ENCODE data around the gene FAXDC2.
"Not testable (repeated sequence)": the region's sequence is repeated elsewhere in the genome, so short reads cannot be mapped to it uniquely, and the experiment has no call there.

The FAXDC2 gene

DNA sequence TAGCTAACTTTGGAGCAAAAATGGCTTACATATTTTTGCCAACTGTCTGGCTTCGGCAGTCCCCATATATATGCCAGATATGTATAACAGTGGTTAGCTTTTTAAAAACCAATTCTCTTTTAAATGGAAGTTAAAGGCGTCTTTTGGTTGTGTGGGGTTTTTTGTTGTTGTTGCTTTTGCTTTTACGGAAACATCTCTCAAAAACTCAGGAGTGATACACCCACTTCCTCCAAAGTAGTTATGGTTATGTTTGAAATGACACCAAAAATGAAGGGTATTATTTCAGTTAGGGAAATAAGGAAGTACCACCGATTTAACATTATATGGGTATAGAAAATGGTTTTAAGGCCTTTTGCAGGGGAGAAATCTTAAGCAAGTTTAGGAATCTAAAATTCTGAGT is 10.4 kb upstream of the FAXDC2 start:
- no peak for DNase-seq

DNA sequence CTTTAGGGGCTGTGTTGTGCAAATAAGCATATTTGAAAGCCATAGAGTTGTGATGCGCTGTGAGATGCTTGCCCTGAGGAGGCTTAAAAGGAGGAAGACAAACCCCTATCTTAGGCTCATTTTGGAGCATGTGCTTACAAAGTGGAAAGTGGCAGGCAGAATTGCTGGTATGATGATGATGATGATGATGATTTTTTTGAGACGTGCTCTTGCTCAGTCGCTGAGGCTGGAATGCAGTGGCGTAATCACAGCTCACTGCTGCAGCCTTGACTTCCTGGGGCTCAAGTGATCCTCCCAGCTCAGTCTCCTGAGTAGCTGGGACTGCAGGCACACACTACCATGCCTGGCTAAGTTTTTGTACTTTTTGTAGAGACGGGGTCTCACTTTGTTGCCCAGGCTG is 9.7 kb upstream of the FAXDC2 start:
- DNase-seq, result peak in 1 of 2 donors; percentile 19

DNA sequence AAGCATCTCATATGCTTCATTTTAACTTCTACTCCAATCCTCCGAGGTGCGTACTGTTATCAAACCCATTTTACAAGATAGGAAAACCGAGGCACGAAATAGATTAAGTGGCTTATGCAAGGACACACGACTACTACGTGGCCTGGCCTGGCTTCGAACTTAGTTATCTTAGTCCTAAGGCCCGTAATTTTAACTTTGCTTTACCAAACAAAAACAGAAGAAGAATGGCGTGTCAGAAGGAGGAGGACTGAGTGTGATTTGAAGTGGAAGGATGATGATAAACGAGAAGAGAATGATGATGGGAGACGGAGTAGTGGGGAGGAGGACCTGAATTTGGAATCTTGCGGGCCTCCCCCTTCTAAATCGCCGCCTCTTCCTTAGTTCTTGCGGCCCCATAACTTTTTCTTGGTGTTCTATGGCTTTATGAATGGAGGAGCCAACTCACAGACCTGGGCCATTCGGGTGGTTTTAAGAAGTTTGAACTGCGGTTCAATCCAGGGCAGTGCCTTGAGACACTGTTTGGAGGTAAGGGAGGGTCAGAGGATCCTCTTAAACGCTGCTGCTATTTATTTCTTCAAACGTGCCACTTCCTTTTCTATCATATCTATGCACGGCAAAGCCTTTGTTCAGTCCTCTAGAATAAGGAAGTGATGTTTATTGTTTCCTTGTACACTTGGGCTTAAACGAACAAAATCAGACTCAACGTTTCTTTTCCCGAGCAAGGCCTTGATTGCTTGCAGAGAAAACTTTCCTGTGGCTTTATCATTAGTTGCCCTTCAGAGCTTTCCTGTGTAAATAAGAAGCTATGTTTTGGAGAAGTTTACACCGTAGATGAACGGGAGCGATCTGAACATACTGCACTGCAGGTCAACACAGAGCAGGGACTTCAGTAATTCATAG is 8.8 kb upstream of the FAXDC2 start:
- DNase-seq, result no peak

- DNase-seq, result peak; percentile 97 to 98
These were observed 8.0 kb upstream of the FAXDC2 start, which contains the start of gene CNOT8 for GRCh38 chr5:154858297-154858971. Gene CNOT8, plus strand, starts transcription at chr5:154858627. Its CDS starts 4,652 bp downstream, at chr5:154863279.

GRCh38 chr5:154857530-154858296 is 7.3 kb upstream of the FAXDC2 start:
- DNase-seq, result peak; percentile 84 to 86

DNA sequence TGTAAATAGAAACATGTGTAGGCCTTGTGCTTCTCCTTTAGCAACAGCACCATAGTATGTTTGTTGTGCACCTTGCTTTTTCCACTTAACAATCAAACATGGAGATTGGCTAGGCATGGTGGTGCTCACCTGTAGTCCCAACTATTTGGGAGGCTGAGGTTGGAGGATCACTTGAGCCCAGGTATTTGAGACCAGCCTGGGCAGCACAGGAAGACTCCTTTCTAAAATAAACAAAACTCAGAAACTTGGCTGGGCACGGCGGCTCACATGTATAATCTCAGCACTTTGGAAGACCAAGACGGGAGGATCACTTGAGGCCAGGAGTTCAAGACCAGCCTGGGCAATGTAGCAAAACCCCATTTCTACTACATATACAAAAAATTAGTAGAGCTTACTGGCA is 948 bp upstream of the FAXDC2 start:
- DNase-seq, result no peak

DNA sequence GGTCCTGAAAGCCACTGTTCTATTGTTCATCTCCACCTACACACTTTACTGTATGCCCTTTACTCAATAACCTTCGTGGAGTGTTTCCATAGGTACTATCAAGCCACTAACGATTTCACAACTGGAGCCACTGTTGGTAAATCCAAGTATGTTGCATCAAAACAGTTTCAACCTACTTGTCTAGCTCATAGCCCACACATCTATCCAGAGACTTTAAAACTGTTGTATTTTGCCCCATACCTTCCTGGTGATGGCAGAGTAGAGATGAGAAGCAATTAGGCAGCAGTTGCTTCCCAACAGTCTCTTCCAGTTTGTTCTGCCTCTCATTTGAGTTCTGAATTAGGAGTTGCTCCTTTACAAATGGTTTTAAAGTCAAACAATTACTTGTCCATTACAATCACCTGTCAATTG is 607 bp downstream of the FAXDC2 start:
- no peak for DNase-seq

DNA sequence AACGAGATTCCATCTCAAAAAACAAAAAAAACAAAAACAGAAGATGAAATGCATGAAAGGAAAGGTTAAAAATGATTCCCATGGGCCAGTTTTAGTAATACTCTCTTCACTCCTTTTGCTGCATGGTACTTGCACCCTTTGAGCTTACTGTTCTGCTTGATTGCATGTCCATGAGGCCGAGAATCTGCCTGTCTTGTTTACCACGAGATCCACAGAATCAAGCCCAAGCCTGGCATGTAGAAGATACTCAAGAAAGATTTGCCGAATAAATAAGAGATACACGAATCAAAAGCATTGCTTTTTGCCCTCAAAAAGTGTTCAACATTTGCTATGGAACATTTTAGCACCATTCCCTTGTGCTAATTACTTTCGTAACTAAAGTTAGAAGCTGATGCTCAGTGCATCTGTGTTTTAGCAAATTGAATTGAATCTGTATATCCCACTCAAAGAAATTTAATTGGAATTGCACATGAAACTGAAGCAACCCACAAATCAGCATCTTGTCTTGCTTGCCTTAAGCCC is 1.1 kb downstream of the FAXDC2 start:
- DNase-seq, result no peak

DNA sequence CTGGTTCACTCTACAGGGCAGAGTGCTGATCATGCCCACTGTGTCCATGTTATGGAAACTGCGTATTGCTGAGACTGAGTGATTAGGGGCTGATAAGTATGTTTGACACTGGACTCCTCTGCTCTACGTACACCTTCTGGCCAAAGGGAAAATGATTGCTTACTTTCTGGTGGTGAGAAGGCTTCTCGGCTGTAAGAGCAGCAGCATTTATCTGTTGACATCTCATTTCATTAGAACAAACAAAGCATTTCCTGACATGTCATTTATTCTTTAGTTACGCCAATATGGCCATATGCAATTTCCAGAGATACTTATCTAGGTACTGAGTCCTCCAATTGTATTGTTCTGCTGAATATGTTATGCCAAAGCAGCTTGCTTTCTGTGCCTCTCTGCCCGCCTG is 5.6 kb downstream of the FAXDC2 start:
- DNase-seq, result no peak

DNA sequence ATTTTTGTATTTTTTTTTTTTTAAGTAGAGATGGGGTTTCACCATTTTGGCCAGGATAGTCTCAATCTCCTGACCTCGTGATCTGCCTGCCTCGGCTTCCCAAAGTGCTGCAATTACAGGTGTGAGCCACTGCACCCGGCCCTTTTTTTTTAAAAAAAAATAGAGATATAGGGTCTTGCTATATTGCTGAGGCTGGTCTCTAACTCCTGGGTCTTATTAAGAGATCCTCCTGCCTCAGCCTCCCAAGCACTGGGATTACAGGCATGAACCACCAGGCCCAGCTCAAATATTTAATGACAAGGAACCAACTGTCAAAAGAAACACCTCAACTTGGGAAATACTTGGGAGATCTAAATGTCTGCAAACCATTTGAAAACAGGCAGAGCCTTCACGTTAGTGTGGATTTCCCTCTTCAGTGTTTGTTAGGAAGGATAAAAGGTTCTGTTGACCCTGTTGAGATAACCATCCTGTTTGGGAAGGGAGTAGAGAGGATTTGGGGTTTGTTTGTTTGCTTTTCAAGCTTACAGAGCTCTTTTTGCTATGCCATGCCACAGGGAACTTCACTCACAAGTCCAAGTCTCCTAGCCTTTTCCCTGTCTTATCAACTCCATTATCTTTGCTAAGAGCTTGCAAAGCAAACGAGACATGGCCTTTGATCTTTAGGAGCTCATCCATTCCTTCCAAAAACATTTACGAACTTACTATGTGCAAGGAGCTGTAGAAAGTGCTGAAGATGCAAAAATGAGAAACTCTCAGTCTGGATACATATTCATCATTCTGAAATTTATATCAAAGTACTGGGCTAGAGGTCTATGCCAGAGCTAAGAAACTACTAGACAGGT is 7.5 kb downstream of the FAXDC2 start:
- no peak for DNase-seq

DNA sequence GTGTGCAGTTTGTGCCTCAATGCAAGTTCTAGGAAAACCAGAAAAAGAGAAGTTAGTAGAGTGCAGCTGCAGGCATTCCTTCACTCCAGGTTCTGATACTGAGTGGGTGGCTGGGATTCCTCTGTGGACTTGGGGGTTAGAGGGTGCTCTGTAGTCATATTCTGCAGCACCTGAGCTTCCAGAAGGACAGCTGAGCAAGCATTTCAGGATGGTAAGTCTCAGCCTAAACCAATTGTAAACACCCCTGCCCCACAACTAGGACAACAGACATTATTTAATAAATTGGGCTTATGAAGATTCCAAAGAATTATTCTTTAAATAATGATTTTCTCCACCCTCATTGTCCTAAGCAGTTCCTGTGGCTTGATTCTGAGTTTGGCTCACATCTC is 9.1 kb downstream of the FAXDC2 start:
- no peak for DNase-seq

DNA sequence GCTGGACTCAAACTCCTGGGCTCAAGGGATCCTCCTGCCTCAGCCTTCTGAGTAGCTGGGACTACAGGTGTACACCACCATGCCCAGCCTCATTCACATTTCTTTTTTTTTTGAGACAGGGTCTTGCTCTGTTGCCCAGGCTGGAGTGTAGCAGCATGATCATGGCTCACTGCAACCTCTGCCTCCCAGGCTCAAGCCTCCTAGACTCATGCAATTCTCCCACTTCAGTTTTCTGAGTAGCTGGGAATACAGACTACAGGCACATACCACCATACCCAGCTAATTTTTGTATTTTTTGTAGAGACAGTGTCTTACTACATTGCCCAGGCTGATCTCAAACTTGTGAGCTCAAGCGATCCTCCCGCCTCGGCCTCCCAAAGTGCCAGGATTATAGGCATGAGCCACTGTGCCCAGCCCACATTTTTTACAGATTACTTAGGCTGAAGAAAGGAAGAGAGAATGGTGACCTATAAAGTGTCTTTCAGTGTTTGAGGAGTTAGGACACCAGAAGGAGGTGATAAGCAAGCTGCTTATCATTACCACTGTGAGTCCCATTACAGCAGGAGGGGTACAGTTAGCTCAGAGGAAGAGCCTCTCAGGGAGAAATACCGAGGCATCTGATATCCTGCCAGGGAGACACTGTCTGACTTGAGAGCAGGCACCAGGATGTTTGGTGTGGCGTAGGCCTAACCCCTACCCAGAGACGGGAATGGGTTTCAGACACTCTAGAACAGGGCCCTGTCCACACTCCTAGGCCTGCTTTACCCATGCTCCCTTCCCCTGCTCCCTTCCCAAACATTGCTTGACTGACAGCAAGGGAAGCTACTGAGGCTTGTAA is 9.7 kb downstream of the FAXDC2 start:
- no peak for DNase-seq

GRCh38 chr5:154837009-154837901 is 13.1 kb downstream of the FAXDC2 start:
- DNase-seq, result no peak

DNA sequence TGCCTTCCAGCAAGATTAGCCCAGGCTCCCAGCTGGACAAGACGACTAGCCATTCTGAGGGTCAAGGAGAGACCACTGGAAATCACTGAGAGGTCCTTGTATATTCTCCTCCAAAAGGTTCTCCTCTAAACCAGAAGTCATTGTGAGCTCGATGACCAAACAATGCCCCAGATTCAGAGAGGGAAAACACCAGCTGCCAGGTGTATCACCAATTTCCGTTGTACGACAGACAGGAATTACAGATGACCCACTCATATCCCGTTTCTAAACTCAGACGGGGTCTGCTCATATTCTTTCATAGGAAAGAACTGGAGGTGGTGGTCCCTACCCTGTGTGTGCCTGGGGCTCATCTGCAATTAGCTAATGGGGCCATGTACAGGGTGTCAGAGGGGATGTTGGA is 14.2 kb downstream of the FAXDC2 start:
- no peak for DNase-seq

DNA sequence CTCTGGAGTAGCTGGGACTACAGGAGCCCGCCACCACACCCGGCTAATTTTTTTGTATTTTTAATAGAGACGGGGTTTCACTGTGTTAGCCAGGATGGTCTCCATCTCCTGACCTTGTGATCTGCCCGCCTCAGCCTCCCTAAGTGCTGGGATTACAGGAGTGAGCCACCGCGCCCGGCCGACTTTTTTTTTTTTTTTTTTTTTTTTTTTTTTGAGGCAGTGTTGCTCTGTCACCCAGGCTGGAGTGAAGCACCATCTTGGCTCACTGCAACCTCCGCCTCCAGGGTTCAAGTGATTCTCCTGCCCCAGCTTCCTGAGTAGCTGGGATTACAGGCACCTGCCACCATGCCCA is 14.7 kb downstream of the FAXDC2 start:
- not testable (repeated sequence) for DNase-seq

- DNase-seq, result no peak
These were observed 16.4 kb downstream of the FAXDC2 start for GRCh38 chr5:154834053-154834452.

- DNase-seq, result not testable (repeated sequence)
These were observed 17.6 kb downstream of the FAXDC2 start for GRCh38 chr5:154832804-154833203.

GRCh38 chr5:154831451-154831850 is 19.0 kb downstream of the FAXDC2 start:
- no peak for DNase-seq

DNA sequence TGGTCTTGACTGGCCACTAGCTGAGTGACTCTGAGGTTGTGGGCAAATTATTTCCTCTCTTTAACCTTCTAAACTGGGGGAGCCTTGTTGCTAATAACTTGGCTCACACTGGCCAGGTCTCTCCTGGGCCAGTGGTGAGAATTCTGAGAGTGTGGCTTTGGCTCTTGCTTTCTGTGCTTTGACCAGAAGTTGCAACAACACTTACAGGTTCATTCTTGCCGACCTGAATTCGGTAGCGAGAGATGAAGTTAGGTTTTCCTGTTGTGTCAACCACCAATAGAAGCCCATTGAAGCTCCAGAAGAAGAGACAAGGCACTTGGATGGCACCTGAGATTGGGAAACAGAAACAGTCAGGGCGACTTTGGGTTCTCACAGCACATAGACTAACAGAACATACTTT is 19.8 kb downstream of the FAXDC2 start:
- no peak for DNase-seq

- no peak for DNase-seq
These were observed 20.2 kb downstream of the FAXDC2 start for GRCh38 chr5:154830219-154830595.

Data from stimulated activated CD4-positive, alpha-beta T cell treated with anti-CD3 and anti-CD28 coated beads, Interleukin-2, amount 100 ng/mL, for 24 hours (primary cell).